ENCODE measurements around the gene TMEM232. TPM values are rescaled to one million over a fixed set of nuclear protein-coding genes. Genes with fewer than 3 reads are reported as not detected.

Gene TMEM232
- total RNA-seq, 1 donor from 2014 or later: 0.26 TPM

- DNase-seq (ENCODE audit: low read depth in 2 of 2): no peak
Measured at GRCh38 chr5:110402562-110402961, 323.9 kb downstream of the TMEM232 start.

GRCh38 chr5:110401881-110402280 lies 324.6 kb downstream of the TMEM232 start:
- DNase-seq (ENCODE audit: low read depth in 2 of 2): no peak

GRCh38 chr5:110398951-110399350 lies 327.5 kb downstream of the TMEM232 start:
- DNase-seq (ENCODE audit: low read depth in 2 of 2): no peak

- no peak for DNase-seq (ENCODE audit: low read depth in 2 of 2)
Measured at GRCh38 chr5:110397281-110397680, 329.2 kb downstream of the TMEM232 start.

- DNase-seq (ENCODE audit: low read depth in 2 of 2): no peak
Measured at GRCh38 chr5:110386782-110387181, 339.7 kb downstream of the TMEM232 start.

GRCh38 chr5:110383231-110383630 lies 343.2 kb downstream of the TMEM232 start:
- DNase-seq (ENCODE audit: low read depth in 2 of 2): no peak

- no peak for DNase-seq (ENCODE audit: low read depth in 2 of 2)
Measured at GRCh38 chr5:110377943-110378342, 348.5 kb downstream of the TMEM232 start.

GRCh38 chr5:110377361-110377760 lies 349.1 kb downstream of the TMEM232 start:
- no peak for DNase-seq (ENCODE audit: low read depth in 2 of 2)

GRCh38 chr5:110376281-110376951 lies 350.1 kb downstream of the TMEM232 start:
- no peak for DNase-seq (ENCODE audit: low read depth in 2 of 2)

- no peak for DNase-seq (ENCODE audit: low read depth in 2 of 2)
Measured at GRCh38 chr5:110371725-110372041, 354.8 kb downstream of the TMEM232 start.

- no peak for DNase-seq (ENCODE audit: low read depth in 2 of 2)
Measured at GRCh38 chr5:110371011-110371724, 355.3 kb downstream of the TMEM232 start.

Other genes starting within 250 kb of the TMEM232 start
- 61.5 and 63.0 TPM in 2 replicates for gene SLC25A46, start 12.3 kb upstream of the TMEM232 start, total RNA-seq

All from dermis microvascular lymphatic vessel endothelial cell (primary cell).